Uterus (tissue), 4 donors: ENCODE measurements around the gene TUBB. TPM values are rescaled to one million over a fixed set of nuclear protein-coding genes. Genes with fewer than 3 reads are reported as not detected.
A peak's percentile ranks its signal among the peaks of the same experiment; 100 is the strongest.
"Not testable (repeated sequence)": the region's sequence is repeated elsewhere in the genome, so short reads cannot be mapped to it uniquely, and the experiment has no call there.

Source experiments
- DNase-seq, 2 donors: peaks; one replicate each; pipeline ENCODE4 v3.0.0-alpha.2; 2019 to 2020
- H3K27ac ChIP-seq, 2 donors: fragments of 200-600 bp; sonication (generic); 1 replicate in 1 of 2; 2 replicates in 1 of 2; pipeline ENCODE4 v1.5.1; 2016 to 2018
- H3K27me3 ChIP-seq, 2 donors: fragments of 200-600 bp; sonication (generic); one replicate each; pipeline ENCODE4 v1.5.1; 2018 to 2019; ENCODE audit warnings: control low read depth in 1 of 2
- H3K36me3 ChIP-seq, 2 donors: fragments of 200-600 bp; sonication (generic); one replicate each; pipeline ENCODE4 v1.5.1; 2019; ENCODE audit warnings: control low read depth in 1 of 2
- H3K4me1 ChIP-seq, 2 donors: fragments of 200-600 bp; sonication (generic); one replicate each; pipeline ENCODE4 v1.5.1; 2018 to 2019; ENCODE audit warnings: control low read depth in 1 of 2
- H3K4me3 ChIP-seq, 2 donors: fragments of 200-600 bp; sonication (generic); 1 replicate in 1 of 2; 2 replicates in 1 of 2; pipeline ENCODE4 v1.5.1; 2018 to 2019; ENCODE audit warnings: mild to moderate bottlenecking in 1 of 2
- H3K9me3 ChIP-seq, 2 donors: fragments of 200-600 bp; sonication (generic); one replicate each; pipeline ENCODE4 v1.5.1; 2019; ENCODE audit warnings: control low read depth in 1 of 2
- POLR2A ChIP-seq, 2 donors: fragments of 450-650 bp; IDR thresholded peaks; one replicate each; pipeline ENCODE4 v1.6.1; 2016; ENCODE audit warnings: antibody characterized with exemption in 2 of 2, mild to moderate bottlenecking in 1 of 2, moderate library complexity in 1 of 2
- intact Hi-C: fragments of 100-400 bp; cut with DNase I; formaldehyde crosslinking; loops from one replicate; pipeline ENCODE4 v1.15.1; 2023; ENCODE audit warnings: low total_unique reads
- total RNA-seq, 4 donors: library from RNA; depleted of rRNA in 3 of 4; stranded (reverse); fragments of >200 nt in 3 of 4; gene quantifications; one replicate each; pipeline versions ENCODE4 v1.1.0 to v1.2.4, GENCODE V29; 2014 to 2023
- TF ChIP-seq, protein P1 (sequence below), 4 experiments: fragments of 200-600 bp in 2 of 4; fragments of 450-650 bp in 2 of 4; sonication (generic) in 2 of 4; IDR thresholded peaks; one replicate each; pipeline ENCODE4 v1.5.1; 2016 to 2019; ENCODE audit warnings: antibody characterized with exemption in 4 of 4, mild to moderate bottlenecking in 2 of 4, moderate library complexity in 1 of 4
- donor health status: DM: yes; HTN: yes; CAD: no.

TUBB gene
- total RNA-seq, 4 donors from 2014 or later: 130 to 426 (median 290) TPM

DNA sequence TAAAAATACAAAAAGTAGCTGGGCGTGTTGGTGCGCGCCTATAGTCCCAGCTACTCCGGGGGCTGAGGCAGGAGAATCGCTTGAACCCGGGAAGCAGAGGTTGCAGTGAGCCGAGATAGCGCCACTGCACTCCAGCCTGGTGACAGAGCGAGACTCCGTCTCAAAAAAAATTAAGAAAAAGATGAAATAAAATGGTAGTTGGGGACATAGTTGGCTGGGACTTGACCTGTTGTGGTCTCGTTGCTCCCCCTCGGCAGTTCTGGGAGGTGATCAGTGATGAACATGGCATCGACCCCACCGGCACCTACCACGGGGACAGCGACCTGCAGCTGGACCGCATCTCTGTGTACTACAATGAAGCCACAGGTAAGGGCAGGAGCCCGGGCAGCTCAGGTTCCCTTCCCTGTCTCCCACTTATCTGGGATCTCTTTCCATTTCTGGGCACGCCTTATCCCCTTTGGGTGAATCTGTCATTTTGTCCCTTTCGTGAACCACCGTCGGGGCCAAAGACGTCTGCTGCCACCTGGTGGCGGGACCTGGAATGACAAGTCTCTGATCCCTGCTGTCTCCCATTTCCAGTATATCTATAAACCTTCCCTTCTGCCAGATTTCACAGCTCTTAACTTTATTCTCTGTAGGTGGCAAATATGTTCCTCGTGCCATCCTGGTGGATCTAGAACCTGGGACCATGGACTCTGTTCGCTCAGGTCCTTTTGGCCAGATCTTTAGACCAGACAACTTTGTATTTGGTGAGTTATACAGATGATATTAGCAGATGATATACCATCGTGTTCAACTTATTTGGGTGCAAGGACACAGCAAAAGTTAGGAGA is 2.3 kb downstream of the TUBB start:
- Histone ChIP-seq H3K27me3 (no peaks in the 10 kb centered on the region), H3K4me1 (no peaks in the 10 kb centered on the region), H3K27ac (peak overlapping the region; percentile 91 to 97), H3K36me3 (no peaks in the 10 kb centered on the region), H3K4me3 (peak overlapping the region; percentile 59 to 69), H3K9me3 (no peaks in the 10 kb centered on the region)
- peak; percentile 80 to 85 for DNase-seq
- no peak for TF ChIP-seq POLR2A (IDR thresholded peaks at IDR 0.05)
- TF ChIP-seq, protein P1, sequence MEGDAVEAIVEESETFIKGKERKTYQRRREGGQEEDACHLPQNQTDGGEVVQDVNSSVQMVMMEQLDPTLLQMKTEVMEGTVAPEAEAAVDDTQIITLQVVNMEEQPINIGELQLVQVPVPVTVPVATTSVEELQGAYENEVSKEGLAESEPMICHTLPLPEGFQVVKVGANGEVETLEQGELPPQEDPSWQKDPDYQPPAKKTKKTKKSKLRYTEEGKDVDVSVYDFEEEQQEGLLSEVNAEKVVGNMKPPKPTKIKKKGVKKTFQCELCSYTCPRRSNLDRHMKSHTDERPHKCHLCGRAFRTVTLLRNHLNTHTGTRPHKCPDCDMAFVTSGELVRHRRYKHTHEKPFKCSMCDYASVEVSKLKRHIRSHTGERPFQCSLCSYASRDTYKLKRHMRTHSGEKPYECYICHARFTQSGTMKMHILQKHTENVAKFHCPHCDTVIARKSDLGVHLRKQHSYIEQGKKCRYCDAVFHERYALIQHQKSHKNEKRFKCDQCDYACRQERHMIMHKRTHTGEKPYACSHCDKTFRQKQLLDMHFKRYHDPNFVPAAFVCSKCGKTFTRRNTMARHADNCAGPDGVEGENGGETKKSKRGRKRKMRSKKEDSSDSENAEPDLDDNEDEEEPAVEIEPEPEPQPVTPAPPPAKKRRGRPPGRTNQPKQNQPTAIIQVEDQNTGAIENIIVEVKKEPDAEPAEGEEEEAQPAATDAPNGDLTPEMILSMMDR (IDR thresholded peaks at IDR 0.05): peak; percentile 94 to 99 (median 96)
- intact Hi-C loops: loop anchor here (2.0 kb wide), 1 partner anchor 44 kb away; no protein-coding TSS in a partner anchor

DNA sequence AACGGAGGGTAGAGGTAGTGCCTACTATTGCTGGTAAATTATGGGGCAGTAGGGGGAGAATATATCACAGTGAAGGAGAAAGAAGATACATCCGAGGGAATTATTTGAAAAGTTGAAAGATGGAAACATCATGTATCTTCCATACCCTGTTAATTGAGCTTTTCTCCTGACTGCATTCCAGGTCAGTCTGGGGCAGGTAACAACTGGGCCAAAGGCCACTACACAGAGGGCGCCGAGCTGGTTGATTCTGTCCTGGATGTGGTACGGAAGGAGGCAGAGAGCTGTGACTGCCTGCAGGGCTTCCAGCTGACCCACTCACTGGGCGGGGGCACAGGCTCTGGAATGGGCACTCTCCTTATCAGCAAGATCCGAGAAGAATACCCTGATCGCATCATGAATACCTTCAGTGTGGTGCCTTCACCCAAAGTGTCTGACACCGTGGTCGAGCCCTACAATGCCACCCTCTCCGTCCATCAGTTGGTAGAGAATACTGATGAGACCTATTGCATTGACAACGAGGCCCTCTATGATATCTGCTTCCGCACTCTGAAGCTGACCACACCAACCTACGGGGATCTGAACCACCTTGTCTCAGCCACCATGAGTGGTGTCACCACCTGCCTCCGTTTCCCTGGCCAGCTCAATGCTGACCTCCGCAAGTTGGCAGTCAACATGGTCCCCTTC is 3.1 kb downstream of the TUBB start:
- not testable (repeated sequence) for H3K27me3 ChIP-seq, DNase-seq, H3K4me1 ChIP-seq, H3K36me3 ChIP-seq, H3K4me3 ChIP-seq, H3K9me3 ChIP-seq
- peak overlapping the region; percentile 21 to 91 for H3K27ac ChIP-seq
- intact Hi-C loops: loop anchor here (2.0 kb wide), 1 partner anchor 44 kb away; no protein-coding TSS in a partner anchor

DNA sequence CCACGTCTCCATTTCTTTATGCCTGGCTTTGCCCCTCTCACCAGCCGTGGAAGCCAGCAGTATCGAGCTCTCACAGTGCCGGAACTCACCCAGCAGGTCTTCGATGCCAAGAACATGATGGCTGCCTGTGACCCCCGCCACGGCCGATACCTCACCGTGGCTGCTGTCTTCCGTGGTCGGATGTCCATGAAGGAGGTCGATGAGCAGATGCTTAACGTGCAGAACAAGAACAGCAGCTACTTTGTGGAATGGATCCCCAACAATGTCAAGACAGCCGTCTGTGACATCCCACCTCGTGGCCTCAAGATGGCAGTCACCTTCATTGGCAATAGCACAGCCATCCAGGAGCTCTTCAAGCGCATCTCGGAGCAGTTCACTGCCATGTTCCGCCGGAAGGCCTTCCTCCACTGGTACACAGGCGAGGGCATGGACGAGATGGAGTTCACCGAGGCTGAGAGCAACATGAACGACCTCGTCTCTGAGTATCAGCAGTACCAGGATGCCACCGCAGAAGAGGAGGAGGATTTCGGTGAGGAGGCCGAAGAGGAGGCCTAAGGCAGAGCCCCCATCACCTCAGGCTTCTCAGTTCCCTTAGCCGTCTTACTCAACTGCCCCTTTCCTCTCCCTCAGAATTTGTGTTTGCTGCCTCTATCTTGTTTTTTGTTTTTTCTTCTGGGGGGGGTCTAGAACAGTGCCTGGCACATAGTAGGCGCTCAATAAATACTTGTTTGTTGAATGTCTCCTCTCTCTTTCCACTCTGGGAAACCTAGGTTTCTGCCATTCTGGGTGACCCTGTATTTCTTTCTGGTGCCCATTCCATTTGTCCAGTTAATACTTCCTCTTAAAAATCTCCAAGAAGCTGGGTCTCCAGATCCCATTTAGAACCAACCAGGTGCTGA is 3.9 kb downstream of the TUBB start:
- not testable (repeated sequence) for H3K4me1 ChIP-seq, H3K9me3 ChIP-seq, H3K27me3 ChIP-seq, DNase-seq, H3K4me3 ChIP-seq, H3K36me3 ChIP-seq
- peak overlapping the region in 1 of 2 donors; percentile 39 for H3K27ac ChIP-seq
- intact Hi-C loops: loop anchor here (2.0 kb wide), 1 partner anchor 45 kb away; no protein-coding TSS in a partner anchor

DNA sequence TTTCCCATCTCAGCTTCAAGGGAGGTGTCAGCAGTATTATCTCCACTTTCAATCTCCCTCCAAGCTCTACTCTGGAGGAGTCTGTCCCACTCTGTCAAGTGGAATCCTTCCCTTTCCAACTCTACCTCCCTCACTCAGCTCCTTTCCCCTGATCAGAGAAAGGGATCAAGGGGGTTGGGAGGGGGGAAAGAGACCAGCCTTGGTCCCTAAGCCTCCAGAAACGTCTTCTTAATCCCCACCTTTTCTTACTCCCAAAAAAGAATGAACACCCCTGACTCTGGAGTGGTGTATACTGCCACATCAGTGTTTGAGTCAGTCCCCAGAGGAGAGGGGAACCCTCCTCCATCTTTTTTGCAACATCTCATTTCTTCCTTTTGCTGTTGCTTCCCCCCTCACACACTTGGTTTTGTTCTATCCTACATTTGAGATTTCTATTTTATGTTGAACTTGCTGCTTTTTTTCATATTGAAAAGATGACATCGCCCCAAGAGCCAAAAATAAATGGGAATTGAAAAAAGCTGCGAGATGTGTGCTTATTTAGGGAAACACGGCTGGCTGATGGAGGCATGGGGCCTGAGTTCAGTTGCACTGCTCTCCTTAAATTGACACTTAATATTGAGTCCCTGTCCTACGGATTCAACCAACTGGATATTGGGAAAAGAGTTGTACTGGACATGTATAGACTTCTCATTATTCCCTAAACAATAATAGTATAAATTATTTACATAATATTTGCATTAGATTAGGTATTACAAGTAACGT is 4.9 kb downstream of the TUBB start:
- intact Hi-C loops: no loop called here
- no peaks in the 10 kb centered on the region for H3K36me3 ChIP-seq
- DNase-seq: no peak
- no peak overlapping the region for H3K4me3 ChIP-seq
- no peaks in the 10 kb centered on the region for H3K9me3 ChIP-seq
- H3K4me1 ChIP-seq: no peaks in the 10 kb centered on the region
- no peaks in the 10 kb centered on the region for H3K27me3 ChIP-seq
- TF ChIP-seq, protein P1 (IDR thresholded peaks at IDR 0.05): no peak
- TF ChIP-seq POLR2A (IDR thresholded peaks at IDR 0.05): no peak
- H3K27ac ChIP-seq: peak overlapping the region; percentile 5 to 28

DNA sequence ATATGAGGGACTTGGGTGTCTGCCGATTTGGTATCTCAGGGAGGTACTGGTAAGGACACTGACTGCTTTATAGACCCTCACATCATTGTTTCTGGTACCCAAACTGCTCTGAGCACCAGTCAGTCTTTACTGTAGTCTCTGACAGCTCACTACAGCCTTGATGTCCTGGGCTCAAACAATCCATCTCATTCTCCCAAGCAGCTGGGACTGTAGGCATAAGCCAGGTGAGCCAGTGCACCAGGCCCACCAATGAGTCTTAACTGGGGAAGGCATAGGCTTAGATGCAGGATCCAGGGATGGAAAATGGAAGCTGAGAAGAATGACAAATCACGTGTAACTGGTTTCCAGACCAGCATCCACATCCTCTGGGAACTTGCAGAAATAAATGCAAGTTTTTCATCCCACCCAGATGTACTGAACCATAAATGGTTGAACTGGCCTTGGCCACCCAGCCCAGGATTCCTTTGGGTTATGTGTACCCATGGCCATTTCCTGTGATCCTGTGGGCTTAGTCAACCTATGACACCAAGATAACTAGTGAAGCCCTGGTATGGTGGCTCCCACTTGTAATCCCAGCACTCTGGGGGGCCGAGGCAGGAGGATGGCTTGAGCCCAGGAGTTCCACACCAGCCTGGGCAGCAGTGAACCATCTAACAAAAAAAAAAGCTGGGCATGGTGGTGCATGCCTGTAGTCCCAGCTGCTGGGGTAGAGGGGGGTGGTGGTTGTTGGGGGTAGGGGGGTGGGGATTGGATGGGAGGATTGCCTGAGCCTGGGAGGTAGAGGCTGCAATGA is 5.8 kb downstream of the TUBB start:
- intact Hi-C loops: no loop called here
- no peaks in the 10 kb centered on the region for H3K9me3 ChIP-seq
- TF ChIP-seq, protein P1 (IDR thresholded peaks at IDR 0.05): no peak
- TF ChIP-seq POLR2A (IDR thresholded peaks at IDR 0.05): no peak
- no peak for DNase-seq
- H3K36me3 ChIP-seq: no peaks in the 10 kb centered on the region
- H3K4me1 ChIP-seq: no peaks in the 10 kb centered on the region
- H3K27ac ChIP-seq: peak overlapping the region in 1 of 2 donors; percentile 17
- no peak overlapping the region for H3K4me3 ChIP-seq
- H3K27me3 ChIP-seq: no peaks in the 10 kb centered on the region
